ENCODE measurements around the gene ZMYND8. TPM values are rescaled to one million over a fixed set of nuclear protein-coding genes. Genes with fewer than 3 reads are reported as not detected.

The ZMYND8 gene
- total and polyA plus RNA-seq, 2 of the 4 experiments (the other 2 are of a cell fraction): 24.0 to 28.2 TPM

- H2BK20ac ChIP-seq (ENCODE audit: low read depth, low read length): no peak overlapping the region
- TF ChIP-seq CHD1 (IDR thresholded peaks at IDR 0.05; ENCODE audit: low read depth, low read length): no peak
- no peak for TF ChIP-seq CEBPB (IDR thresholded peaks at IDR 0.05; ENCODE audit: low read depth, low read length)
- TF ChIP-seq RCOR1 (IDR thresholded peaks at IDR 0.05; ENCODE audit: insufficient replicate concordance, low read length): no peak
- TF ChIP-seq USF2 (IDR thresholded peaks at IDR 0.05; ENCODE audit: low read depth, low read length): no peak
- TF ChIP-seq RAD21 (IDR thresholded peaks at IDR 0.05; ENCODE audit: low read length): no peak
- TF ChIP-seq MAFK (IDR thresholded peaks at IDR 0.05; ENCODE audit: low read depth, low read length): no peak
- no peak for TF ChIP-seq NFE2L2 (IDR thresholded peaks at IDR 0.05; ENCODE audit: low read depth, low read length)
- TF ChIP-seq CTCF (conservative IDR thresholded peaks at IDR 0.05; ENCODE audit: low read depth, low read length): no peak
- TF ChIP-seq FOS (IDR thresholded peaks at IDR 0.05; ENCODE audit: low read depth, low read length): no peak
- TF ChIP-seq ELK1 (IDR thresholded peaks at IDR 0.05; ENCODE audit: borderline replicate concordance, low read depth, low read length): no peak
- TF ChIP-seq SMC3 (IDR thresholded peaks at IDR 0.05; ENCODE audit: low read depth, low read length): no peak
- TF ChIP-seq BHLHE40 (IDR thresholded peaks at IDR 0.05; ENCODE audit: low read depth, low read length): no peak
- no peak for TF ChIP-seq MAZ (IDR thresholded peaks at IDR 0.05; ENCODE audit: borderline replicate concordance, low read depth, low read length)
- no peak for TF ChIP-seq MXI1 (IDR thresholded peaks at IDR 0.05; ENCODE audit: borderline replicate concordance, low read depth, low read length)
- TF ChIP-seq RFX5 (IDR thresholded peaks at IDR 0.05; ENCODE audit: low read depth, low read length): no peak
- no peak overlapping the region for H2AK9ac ChIP-seq (replicated peaks; ENCODE audit: low read depth, low read length, poor library complexity)
- H3K9me1 ChIP-seq (ENCODE audit: insufficient read depth, low read length): peaks cover 7% of the 10 kb centered on the region
- H3K36me3 ChIP-seq (ENCODE audit: control insufficient read depth, insufficient read depth, low read length): peaks cover 35% of the 10 kb centered on the region
- no peak overlapping the region for H2AFZ ChIP-seq (replicated peaks; ENCODE audit: low read length, poor library complexity)
- no peak overlapping the region for H2BK5ac ChIP-seq (ENCODE audit: low read depth, low read length, poor library complexity, severe bottlenecking)
- H2BK120ac ChIP-seq (ENCODE audit: low read depth, low read length): no peak overlapping the region
- no peak overlapping the region for H4K5ac ChIP-seq (ENCODE audit: low read depth, low read length)
- no peak overlapping the region for H3K23ac ChIP-seq (ENCODE audit: low read depth, low read length)
- no peaks in the 10 kb centered on the region for H3K27me3 ChIP-seq (ENCODE audit: control insufficient read depth, insufficient read depth, low read length)
- H3K4me1 ChIP-seq (ENCODE audit: control insufficient read depth, insufficient read depth, low read length): peaks cover 6% of the 10 kb centered on the region
- dilution Hi-C loops (cut with HindIII; ENCODE audit: low sequenced_read_pairs, unreplicated experiment): no loop called here
- H3K18ac ChIP-seq (ENCODE audit: low read depth, low read length): no peak overlapping the region
- whole genome bisulfite sequencing, 2 experiments (ENCODE audit: extremely low coverage in 2 of 2, insufficient read length in 1 of 2): 100% methylated on average over 1 of the region's 3 CpGs; no CpG with 5 or more reads in 1 of the 2 experiments
- CTCF ChIA-PET: interaction anchor here (0.6 kb wide), 1 partner anchor 211 kb away, joined by 5 read pairs; no protein-coding TSS in a partner anchor
- no peak overlapping the region for H3K9ac ChIP-seq (ENCODE audit: low read depth, low read length)
- intact Hi-C loops (cut with micrococcal nuclease): no loop called here
- H3K4me3 ChIP-seq (ENCODE audit: insufficient read depth, low read depth, low read length): no peak overlapping the region
- peaks cover 6 to 28% of the 10 kb centered on the region in 2 experiments; a peak in 3 of 4 replicates for H3K79me1 ChIP-seq (ENCODE audit: low read depth in 1 of 2, low read length in 2 of 2)
- no TSS peak for BruUV-seq (replicated peaks)
- H3K56ac ChIP-seq (ENCODE audit: extremely low read depth, insufficient read depth, low read length): no peak overlapping the region
- POLR2A ChIA-PET (ENCODE audit: unreplicated experiment): no interaction called here
- no peak overlapping the region for H3K4me2 ChIP-seq (ENCODE audit: low read depth, low read length)
- no peak overlapping the region for H3K14ac ChIP-seq (replicated peaks; ENCODE audit: low read depth, low read length)
- H2AK5ac ChIP-seq (ENCODE audit: low read depth, low read length): no peak overlapping the region
- H3K4ac ChIP-seq (ENCODE audit: low read depth, low read length): no peak overlapping the region
- ATAC-seq (ENCODE audit: low read depth): no peak
- no peaks in the 10 kb centered on the region for H4K20me1 ChIP-seq (ENCODE audit: insufficient read depth, low read length)
- H4K8ac ChIP-seq (ENCODE audit: low read depth in 2 of 2, low read length in 2 of 2): no peak overlapping the region
- no peak overlapping the region for H3K27ac ChIP-seq (ENCODE audit: insufficient read depth, low read length)
- H3K9me3 ChIP-seq (ENCODE audit: control insufficient read depth, insufficient read depth, low read length): no peaks in the 10 kb centered on the region
- in situ Hi-C loops (cut with MboI; ENCODE audit: low sequenced_read_pairs): no loop called here
- H4K91ac ChIP-seq (ENCODE audit: insufficient read depth, low read depth, low read length): no peak overlapping the region
- DNase-seq: no peak
- no peak overlapping the region for H2BK15ac ChIP-seq (ENCODE audit: low read depth, low read length)
These were observed 73.1 kb downstream of the ZMYND8 start for GRCh38 chr20:47283411-47283810.

Data from IMR-90 (cell line).